GM12873 (cell line): ENCODE measurements around the gene TEP1.

ENCODE experiments used
- TF ChIP-seq, protein P1 (sequence below): IDR thresholded peaks from 2 replicates; pipeline ENCODE4 v1.5.1; 2012; ENCODE audit warnings: low read depth, mild to moderate bottlenecking, moderate library complexity, low read length, control low read depth; ENCODE audit not compliant: insufficient read depth; ENCODE audit errors: missing control alignments

Gene TEP1

DNA sequence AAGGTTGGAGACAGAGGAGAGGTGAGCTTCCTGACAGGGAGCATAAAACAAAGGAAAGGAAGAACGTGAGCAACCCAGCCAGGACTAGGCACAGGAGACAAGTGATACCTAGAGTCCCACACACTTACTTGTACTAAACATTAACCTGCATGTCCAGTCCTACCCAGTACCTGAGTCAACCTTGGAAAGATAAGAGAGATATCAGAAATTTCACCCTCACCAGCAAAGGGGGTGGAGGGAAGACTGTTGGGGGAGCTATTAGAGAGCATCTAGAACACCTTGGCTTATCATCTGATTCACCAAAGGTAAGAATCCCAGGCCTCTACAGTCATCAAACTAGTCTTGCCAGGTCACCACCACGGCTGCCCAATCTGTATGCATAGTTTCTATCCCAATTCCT is 11.6 kb upstream of the TEP1 start:
- TF ChIP-seq, protein P1, sequence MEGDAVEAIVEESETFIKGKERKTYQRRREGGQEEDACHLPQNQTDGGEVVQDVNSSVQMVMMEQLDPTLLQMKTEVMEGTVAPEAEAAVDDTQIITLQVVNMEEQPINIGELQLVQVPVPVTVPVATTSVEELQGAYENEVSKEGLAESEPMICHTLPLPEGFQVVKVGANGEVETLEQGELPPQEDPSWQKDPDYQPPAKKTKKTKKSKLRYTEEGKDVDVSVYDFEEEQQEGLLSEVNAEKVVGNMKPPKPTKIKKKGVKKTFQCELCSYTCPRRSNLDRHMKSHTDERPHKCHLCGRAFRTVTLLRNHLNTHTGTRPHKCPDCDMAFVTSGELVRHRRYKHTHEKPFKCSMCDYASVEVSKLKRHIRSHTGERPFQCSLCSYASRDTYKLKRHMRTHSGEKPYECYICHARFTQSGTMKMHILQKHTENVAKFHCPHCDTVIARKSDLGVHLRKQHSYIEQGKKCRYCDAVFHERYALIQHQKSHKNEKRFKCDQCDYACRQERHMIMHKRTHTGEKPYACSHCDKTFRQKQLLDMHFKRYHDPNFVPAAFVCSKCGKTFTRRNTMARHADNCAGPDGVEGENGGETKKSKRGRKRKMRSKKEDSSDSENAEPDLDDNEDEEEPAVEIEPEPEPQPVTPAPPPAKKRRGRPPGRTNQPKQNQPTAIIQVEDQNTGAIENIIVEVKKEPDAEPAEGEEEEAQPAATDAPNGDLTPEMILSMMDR, result no peak

DNA sequence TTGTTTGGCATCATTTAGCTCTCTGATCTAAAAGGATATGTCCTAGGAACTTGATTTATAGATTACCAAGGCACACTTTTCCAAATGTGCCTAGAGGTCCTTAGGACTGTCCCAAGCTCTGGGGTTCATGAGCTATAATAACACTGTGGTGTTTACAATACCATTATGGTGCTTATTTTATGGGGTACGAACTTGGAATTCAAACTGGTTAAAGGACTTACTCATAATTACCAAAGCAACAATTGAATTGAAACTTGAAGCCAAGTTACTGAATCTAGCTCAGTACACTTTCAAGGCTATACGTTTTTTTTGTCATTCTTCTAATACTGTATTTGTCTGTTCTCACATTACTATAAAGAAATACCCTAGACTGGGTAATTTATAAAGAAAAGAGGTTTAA is 9.6 kb upstream of the TEP1 start:
- TF ChIP-seq, protein P1, result no peak

DNA sequence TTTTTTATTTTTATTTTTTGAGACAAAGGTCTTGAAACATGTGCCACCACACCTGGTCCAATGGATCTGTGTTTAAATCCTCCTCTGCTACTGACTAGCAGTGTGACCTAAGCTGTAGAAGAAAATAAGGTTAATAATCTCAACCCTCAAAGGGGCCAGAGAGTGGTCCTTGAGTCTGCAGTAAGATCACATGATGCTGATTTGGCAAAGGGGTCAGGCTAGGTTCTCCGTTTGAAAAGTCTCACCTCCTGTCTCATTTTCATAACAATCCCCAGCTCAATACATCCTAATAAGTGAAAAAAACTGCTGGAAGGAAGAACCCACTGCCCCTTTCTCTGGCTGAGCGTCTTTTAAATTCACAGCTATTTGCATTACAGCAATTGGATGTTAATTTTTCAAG is 8.0 kb upstream of the TEP1 start:
- TF ChIP-seq, protein P1, result no peak

DNA sequence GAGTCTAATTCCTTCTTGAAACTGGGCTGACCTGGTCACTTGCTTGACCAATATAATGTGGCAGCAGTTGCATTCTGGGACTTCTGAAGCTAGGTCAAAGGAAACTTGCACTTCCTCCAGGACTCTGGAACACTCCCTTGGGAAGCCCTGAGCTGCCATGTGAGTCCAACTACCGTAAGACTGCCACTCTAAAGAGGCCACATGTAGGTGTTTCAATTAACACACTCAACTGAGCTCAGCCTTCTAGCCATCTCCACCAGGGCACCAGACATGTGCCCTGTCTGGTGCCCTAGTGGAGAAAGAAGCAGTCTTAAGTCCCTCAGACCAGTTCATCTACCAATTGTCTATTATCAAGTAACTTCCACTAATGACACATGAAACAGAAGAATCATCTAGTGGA is 6.1 kb upstream of the TEP1 start:
- TF ChIP-seq, protein P1, result peak; percentile 16

DNA sequence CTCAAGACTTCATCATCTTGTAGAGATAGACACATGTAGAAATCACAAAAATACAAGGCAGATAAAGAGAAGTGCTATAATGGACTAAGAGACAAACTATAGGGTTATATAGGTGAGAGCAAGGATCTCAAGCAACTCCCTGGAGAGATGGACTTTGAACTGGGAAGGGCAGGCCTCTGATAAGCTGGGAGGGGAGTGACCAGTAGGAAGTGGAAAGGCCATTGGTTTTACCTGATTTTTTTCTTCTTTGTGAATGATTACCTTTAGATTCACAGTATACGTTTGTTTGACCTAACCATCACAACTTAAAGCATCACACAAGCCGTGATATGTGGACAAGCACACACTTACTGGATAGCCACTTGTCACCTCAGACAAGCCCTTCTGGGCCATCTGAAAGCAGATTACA is 5.2 kb upstream of the TEP1 start:
- TF ChIP-seq, protein P1, result no peak

DNA sequence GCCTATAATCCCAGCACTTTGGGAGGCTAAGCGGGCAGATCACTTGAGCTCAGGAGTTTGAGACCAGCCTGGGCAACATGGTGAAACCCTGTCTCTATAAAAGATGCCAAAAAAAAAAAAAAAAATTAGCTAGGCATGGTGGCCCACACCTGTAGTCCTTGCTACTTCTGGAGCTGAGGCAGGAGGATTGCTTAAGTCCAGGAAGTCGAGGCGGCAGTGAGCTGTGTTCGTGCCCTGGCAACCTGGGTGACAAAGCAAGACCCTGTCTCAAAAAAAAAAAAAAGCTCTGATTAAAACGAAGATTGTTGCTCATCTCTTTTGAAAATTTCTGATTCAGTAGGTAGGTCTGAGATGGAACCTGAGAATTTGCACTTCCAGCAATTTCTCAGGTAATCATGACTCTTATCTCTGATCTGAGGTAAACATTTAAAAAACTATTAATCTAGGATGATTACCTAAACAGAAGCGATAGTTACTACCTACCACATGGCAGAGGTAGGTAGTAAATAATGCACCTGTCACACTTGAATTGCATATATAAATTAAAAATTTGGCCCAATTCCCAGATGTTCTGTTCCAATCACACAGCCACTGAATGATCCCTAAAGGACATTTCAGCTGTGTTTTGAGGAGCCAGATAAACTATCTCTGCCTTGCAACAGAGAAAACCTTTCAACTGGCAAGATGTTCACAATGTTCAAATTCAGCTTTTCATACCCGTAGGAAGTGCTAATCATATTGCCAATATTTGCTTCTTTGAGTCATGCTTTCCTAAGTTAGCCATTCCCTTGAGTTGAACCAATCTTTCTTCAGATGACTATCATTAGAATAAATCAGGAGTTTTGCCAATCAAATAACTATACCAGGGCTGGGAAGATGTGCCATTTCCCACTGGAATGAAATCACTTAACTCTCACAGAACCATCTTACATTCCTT is 4.2 kb upstream of the TEP1 start:
- TF ChIP-seq, protein P1, result no peak

DNA sequence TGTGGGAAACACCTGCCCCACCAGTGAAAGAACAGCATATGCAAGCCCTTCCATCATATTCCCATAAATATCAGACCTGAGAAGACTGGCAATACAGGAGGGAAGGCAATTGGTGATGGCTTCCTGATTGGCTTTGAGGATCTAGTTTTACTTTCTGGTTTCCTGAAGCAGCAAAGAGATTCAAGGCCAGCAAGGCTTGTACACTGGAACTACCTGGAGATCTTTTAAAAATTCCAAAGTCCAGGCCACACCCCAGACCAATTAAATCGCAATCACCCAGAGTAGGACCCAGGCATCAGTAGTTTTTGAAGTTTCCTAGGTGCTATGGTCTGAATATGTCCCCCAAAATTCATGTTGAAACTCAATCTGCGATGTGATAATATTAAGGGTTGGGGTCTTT is 2.9 kb upstream of the TEP1 start:
- TF ChIP-seq, protein P1, result no peak
